GM18867 (cell line): ENCODE measurements around the gene PROK1.
"Not testable (repeated sequence)": the region's sequence is repeated elsewhere in the genome, so short reads cannot be mapped to it uniquely, and the experiment has no call there.

ENCODE experiments used
- ATAC-seq: cut with Tn5 transposase; IDR thresholded peaks from one replicate; pipeline ENCODE4 v1.9.1; 2021; ENCODE audit warnings: mild to moderate bottlenecking, moderate library complexity; ENCODE audit not compliant: unreplicated experiment

Gene PROK1

DNA sequence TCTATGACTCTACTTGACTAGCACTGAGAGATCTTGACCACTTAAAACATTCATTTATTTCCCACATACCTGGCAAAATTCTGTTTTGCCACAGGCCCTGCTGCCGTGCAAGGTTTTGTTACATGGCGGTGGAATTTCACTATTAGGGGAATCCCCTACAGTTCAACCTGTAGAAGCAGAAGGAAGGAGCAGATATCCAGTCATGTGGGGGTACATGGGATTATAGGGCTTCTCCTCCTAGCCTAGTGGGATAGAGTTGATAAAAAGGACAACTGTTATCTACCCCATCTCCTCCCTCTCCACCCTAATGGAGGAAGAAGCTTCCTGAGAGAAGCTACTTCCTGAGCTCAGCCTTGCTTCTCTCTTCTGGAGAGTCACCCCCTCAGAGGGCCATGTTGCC is 17.7 kb upstream of the PROK1 start:
- ATAC-seq = no peak

- ATAC-seq = no peak
These were observed 17.1 kb upstream of the PROK1 start for GRCh38 chr1:110433803-110434202.

DNA sequence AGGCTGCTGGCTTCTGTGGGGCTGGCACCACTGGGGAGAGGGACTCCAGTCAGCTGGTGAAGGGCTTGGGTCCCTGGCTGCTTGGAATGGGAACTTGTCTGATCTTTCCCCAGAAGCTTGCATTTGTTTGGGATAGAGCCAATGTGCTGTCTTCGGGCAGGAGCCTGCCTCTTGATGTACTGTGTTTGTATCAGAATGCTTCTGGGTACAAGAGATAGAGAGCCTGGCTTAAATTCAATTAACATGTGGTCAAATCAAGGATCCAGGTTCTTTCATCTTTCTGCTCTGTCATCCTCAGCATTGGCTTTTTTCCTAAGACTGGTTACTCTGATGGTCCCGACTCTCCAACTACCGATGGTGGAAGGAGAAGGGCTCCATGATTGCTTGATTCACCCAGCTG is 16.0 kb upstream of the PROK1 start:
- ATAC-seq = no peak

GRCh38 chr1:110436635-110437034 is 14.3 kb upstream of the PROK1 start:
- no peak for ATAC-seq

GRCh38 chr1:110437645-110438299 is 13.2 kb upstream of the PROK1 start:
- not testable (repeated sequence) for ATAC-seq

GRCh38 chr1:110438893-110439292 is 12.1 kb upstream of the PROK1 start:
- ATAC-seq = no peak

- not testable (repeated sequence) for ATAC-seq
These were observed 11.1 kb upstream of the PROK1 start for GRCh38 chr1:110439873-110440272.

DNA sequence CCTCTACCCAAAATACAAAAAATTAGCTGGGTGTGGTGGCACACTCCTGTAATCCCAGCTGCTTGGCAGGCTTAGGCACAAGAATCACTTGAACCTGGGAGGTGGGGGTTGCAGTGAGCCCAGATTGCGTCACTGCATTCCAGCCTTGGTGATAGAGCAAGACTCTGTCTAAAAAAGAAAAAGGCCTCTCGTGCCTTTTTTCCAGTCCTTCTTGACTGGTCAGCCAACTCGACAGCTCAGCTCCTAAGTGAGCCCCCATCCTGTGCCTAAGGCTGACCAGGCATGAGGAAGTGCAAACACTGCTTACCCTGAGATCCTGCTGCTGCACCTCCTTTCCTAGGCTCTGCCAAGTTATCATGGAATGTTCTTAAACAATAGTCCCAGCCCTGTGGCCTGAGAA is 10.1 kb upstream of the PROK1 start:
- ATAC-seq = no peak

DNA sequence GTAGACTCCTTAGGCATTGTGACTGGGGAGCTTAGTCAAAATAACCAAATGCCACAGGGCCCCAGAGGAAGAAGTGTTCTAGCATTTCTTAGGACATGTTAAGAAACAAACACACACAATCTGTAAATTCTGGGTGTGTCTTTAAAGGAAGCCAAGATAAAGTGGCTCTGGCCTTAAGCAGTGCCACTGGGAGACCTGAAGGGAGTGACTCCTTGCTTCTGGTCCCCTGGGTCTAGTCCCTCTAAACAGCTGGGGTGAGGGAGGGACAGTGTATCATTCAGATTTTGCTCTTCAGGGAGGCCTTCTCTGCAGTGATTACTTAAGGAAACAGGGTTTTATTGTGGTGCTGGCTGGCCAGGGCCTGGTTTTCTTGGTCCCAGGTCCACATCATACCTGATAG is 9.1 kb upstream of the PROK1 start:
- ATAC-seq = no peak

DNA sequence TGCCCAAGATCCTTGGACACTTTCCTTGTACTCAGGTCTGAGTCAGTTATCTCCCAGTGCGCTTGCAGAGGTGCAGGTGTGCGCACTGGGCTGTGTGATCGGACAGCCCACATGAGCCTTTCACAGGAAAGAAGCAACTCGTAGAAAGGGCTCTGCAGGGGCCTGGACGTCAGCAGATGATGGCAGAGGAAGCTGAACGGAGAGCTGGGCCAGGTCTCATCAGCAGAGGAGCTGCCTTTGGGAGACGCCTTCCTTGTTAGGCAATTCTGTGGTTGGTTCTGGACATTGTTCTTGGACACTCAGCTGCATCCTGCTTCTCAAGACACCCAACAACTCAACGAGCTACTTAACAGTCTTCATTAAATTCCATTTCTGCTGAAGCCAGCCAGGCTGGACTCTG is 7.5 kb upstream of the PROK1 start:
- ATAC-seq = no peak

- no peak for ATAC-seq
These were observed 6.4 kb upstream of the PROK1 start for GRCh38 chr1:110444561-110444960.

DNA sequence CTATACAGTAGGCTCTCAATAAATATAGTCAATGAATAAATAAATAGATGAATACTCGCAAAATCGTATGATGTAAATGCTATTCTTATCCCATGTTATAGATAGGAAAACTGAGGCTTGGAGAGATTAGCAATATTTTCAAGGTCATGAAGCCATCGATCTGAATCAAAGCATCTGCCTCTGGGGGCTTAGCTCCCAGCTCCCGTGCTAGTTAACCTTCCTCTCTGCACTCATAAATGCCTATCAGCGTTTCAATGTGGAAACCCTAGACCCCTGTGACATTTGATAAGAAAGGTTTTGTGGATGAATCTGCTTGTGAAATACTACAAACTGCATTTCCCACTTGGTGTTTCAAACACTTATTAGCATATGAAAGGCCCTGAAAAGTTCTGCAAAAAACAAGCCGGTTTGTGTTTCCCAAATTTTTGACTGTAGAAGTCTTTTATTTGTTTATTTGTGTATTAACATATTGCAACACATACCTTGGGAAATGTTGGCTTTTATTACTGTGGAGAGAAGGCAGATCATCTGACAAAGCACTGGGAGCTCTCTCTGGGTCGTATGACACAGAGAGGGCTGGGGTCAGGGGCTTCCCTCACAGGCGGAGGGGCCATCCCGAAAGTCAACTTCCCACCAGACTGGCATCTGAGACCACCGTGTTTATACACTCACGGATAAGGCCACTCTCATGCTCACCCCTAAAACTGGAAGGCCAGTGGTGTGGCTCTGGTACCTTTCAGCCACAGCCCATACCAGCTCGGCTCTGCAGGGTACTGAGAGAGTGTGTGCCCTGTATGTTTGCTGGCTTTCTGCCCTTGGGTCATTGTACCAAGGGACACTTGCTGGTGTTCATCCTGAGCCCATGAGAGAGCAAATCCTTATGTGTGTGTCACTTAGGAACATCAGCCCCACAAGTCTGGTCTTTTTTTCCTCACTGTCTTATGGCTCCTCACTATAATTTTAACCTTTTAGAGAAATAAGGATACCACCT is 993 bp upstream of the PROK1 start:
- ATAC-seq = no peak

- no peak for ATAC-seq
These were observed 1.4 kb downstream of the PROK1 start for GRCh38 chr1:110452330-110452729.

GRCh38 chr1:110453829-110454228 is 2.9 kb downstream of the PROK1 start:
- ATAC-seq = no peak

GRCh38 chr1:110454328-110454727 is 3.4 kb downstream of the PROK1 start:
- ATAC-seq = no peak

GRCh38 chr1:110455151-110455550 is 4.2 kb downstream of the PROK1 start:
- no peak for ATAC-seq

GRCh38 chr1:110457206-110457605 is 6.3 kb downstream of the PROK1 start:
- no peak for ATAC-seq

- peak; percentile 67 for ATAC-seq
These were observed 9.6 kb downstream of the PROK1 start for GRCh38 chr1:110460253-110461220.

- no peak for ATAC-seq
These were observed 11.1 kb downstream of the PROK1 start for GRCh38 chr1:110462093-110462492.

DNA sequence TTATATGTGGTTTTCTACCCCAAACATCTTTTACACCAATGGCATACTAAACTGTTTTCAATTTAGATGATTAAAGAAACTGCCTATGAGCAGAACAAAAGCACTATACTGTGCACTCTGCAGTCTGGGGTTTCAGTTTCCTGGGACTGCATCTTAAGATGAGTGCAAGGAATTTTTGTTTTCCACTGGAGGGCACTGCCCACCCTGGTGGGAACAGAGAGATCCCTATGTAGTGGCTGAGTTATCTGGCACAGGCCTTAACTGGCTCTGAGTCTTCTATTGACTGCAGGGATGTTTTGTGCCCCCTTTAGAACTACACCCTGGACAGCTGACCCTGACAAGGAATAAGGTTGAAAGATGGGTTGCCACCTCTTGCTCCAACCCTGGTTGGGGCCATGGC is 12.0 kb downstream of the PROK1 start:
- no peak for ATAC-seq

GRCh38 chr1:110463725-110464124 is 12.8 kb downstream of the PROK1 start:
- no peak for ATAC-seq
